ENCODE data around the gene RAP2B.
A peak's percentile ranks its signal among the peaks of the same experiment; 100 is the strongest.

Gene RAP2B

GRCh38 chr3:153158961-153159735, 2.9 kb upstream of the RAP2B start:
- TF ChIP-seq FOXP2 (optimal IDR thresholded peaks at IDR 0.05; ENCODE audit: borderline replicate concordance, extremely low read depth, extremely low read length, insufficient read depth) (no peak), TAF1 (IDR thresholded peaks at IDR 0.05; ENCODE audit: borderline replicate concordance, insufficient read depth, low read length) (no peak), SIN3A (IDR thresholded peaks at IDR 0.05; ENCODE audit: borderline replicate concordance, insufficient read depth, low read length) (no peak), POLR2AphosphoS5 (IDR thresholded peaks at IDR 0.05; ENCODE audit: low read depth, low read length) (no peak), REST (IDR thresholded peaks at IDR 0.05; ENCODE audit: insufficient read depth in 1 of 2, low read depth in 2 of 2, low read length in 2 of 2) (no peak)

- TF ChIP-seq SIN3A (IDR thresholded peaks at IDR 0.05; ENCODE audit: borderline replicate concordance, insufficient read depth, low read length) = no peak
- no peak for TF ChIP-seq TAF1 (IDR thresholded peaks at IDR 0.05; ENCODE audit: borderline replicate concordance, insufficient read depth, low read length)
- no peak for TF ChIP-seq FOXP2 (optimal IDR thresholded peaks at IDR 0.05; ENCODE audit: borderline replicate concordance, extremely low read depth, extremely low read length, insufficient read depth)
- TF ChIP-seq POLR2AphosphoS5 (IDR thresholded peaks at IDR 0.05; ENCODE audit: low read depth, low read length) = no peak
Observed at GRCh38 chr3:153159771-153160397, 2.1 kb upstream of the RAP2B start.

- no peak for TF ChIP-seq REST (IDR thresholded peaks at IDR 0.05; ENCODE audit: insufficient read depth in 1 of 2, low read depth in 2 of 2, low read length in 2 of 2)
- no peak for TF ChIP-seq TAF1 (IDR thresholded peaks at IDR 0.05; ENCODE audit: borderline replicate concordance, insufficient read depth, low read length)
- TF ChIP-seq POLR2AphosphoS5 (IDR thresholded peaks at IDR 0.05; ENCODE audit: low read depth, low read length) = 0 out of 2 replicates have a peak, but pooled peaks have one; percentile 6
- TF ChIP-seq SIN3A (IDR thresholded peaks at IDR 0.05; ENCODE audit: borderline replicate concordance, insufficient read depth, low read length) = no peak
- no peak for TF ChIP-seq FOXP2 (optimal IDR thresholded peaks at IDR 0.05; ENCODE audit: borderline replicate concordance, extremely low read depth, extremely low read length, insufficient read depth)
Observed at GRCh38 chr3:153160451-153161137, 1.4 kb upstream of the RAP2B start.

GRCh38 chr3:153161138-153161713, 800 bp upstream of the RAP2B start:
- TF ChIP-seq REST (IDR thresholded peaks at IDR 0.05; ENCODE audit: insufficient read depth in 1 of 2, low read depth in 2 of 2, low read length in 2 of 2) (no peak; a peak in 1 of 4 replicates), TAF1 (IDR thresholded peaks at IDR 0.05; ENCODE audit: borderline replicate concordance, insufficient read depth, low read length) (peak; percentile 74; the same call in 1 of the 2 replicates), POLR2AphosphoS5 (IDR thresholded peaks at IDR 0.05; ENCODE audit: low read depth, low read length) (0 out of 2 replicates have a peak, but pooled peaks have one; percentile 37), FOXP2 (optimal IDR thresholded peaks at IDR 0.05; ENCODE audit: borderline replicate concordance, extremely low read depth, extremely low read length, insufficient read depth) (no peak), SIN3A (IDR thresholded peaks at IDR 0.05; ENCODE audit: borderline replicate concordance, insufficient read depth, low read length) (no peak; the same call in 1 of the 2 replicates)

All from PFSK-1 (cell line).